Sigmoid colon (tissue), 7 donors: ENCODE data around the gene SLC6A11. TPM values are rescaled to one million over a fixed set of nuclear protein-coding genes. Genes with fewer than 3 reads are reported as not detected.

Experiments
- DNase-seq: peaks from one replicate; pipeline ENCODE4 v3.0.0-alpha.2; 2019
- H3K27ac ChIP-seq, 4 donors: fragments of 200-600 bp; sonication (generic); one replicate each; pipeline ENCODE4 v1.5.1; 2016 to 2019; ENCODE audit warnings: mild to moderate bottlenecking in 1 of 4
- H3K27me3 ChIP-seq, 3 donors: fragments of 200-600 bp; sonication (generic); one replicate each; pipeline ENCODE4 v1.5.1; 2019; ENCODE audit warnings: mild to moderate bottlenecking in 1 of 3
- H3K36me3 ChIP-seq, 4 donors: fragments of 200-600 bp; sonication (generic); one replicate each; pipeline ENCODE4 v1.5.1; 2016 to 2019
- H3K4me1 ChIP-seq, 4 donors: fragments of 200-600 bp; sonication (generic); one replicate each; pipeline ENCODE4 v1.5.1; 2017 to 2019
- H3K4me3 ChIP-seq, 4 donors: fragments of 200-600 bp; sonication (generic); one replicate each; pipeline ENCODE4 v1.5.1; 2017 to 2019; ENCODE audit warnings: mild to moderate bottlenecking in 2 of 4, moderate library complexity in 1 of 4
- H3K9me3 ChIP-seq, 4 donors: fragments of 200-600 bp in 3 of 4; sonication (generic) in 3 of 4; one replicate each; pipeline versions ENCODE4 v1.5.1 to v1.6.1; 2013 to 2019
- EP300 ChIP-seq, 4 donors: sonication (generic); formaldehyde crosslinking; IDR thresholded peaks; one replicate each; pipeline ENCODE4 v1.6.1; 2017; ENCODE audit warnings: antibody characterized with exemption in 4 of 4
- POLR2A ChIP-seq, 2 donors: fragments of 450-650 bp; IDR thresholded peaks; one replicate each; pipeline ENCODE4 v1.6.1; 2016; ENCODE audit warnings: antibody characterized with exemption in 2 of 2, mild to moderate bottlenecking in 2 of 2, moderate library complexity in 2 of 2
- POLR2AphosphoS5 ChIP-seq, 4 donors: sonication (generic); formaldehyde crosslinking; IDR thresholded peaks; one replicate each; pipeline ENCODE4 v1.6.1; 2017; ENCODE audit warnings: antibody characterized with exemption in 4 of 4
- WGBS, 2 donors: extraction: QIAGEN DNeasy Blood & Tissue Kit; methylation state at CpG; one replicate each; pipeline ENCODE4 v1.1.7; 2013; 5-methylcytosine and 5-hydroxymethylcytosine counted together
- intact Hi-C: fragments of 100-400 bp; cut with DNase I; formaldehyde crosslinking; loops from one replicate; pipeline ENCODE4 v1.15.1; 2023
- polyA plus RNA-seq, 3 donors: library from polyadenylated mRNA; stranded (reverse); fragments of 200-250 nt; gene quantifications; one replicate each; pipeline ENCODE4 v1.2.3, GENCODE V29; 2013
- total RNA-seq, 4 donors: library from RNA; depleted of rRNA; stranded (reverse); fragments of >200 nt; gene quantifications; one replicate each; pipeline ENCODE4 v1.1.0, GENCODE V29; 2016
- TF ChIP-seq, protein P1 (sequence below), 4 experiments: fragments of 450-650 bp in 3 of 4; fragments of 200-600 bp in 1 of 4; IDR thresholded peaks; one replicate each; pipeline ENCODE4 v1.5.1; 2016 to 2019; ENCODE audit warnings: antibody characterized with exemption in 4 of 4, mild to moderate bottlenecking in 3 of 4, moderate library complexity in 2 of 4
- donor health status: healthy with polysubstance abuse.
- donor health status: Bipolar disorder and iron deficiency.
- donor health status: healthy.

The SLC6A11 gene
- total and polyA plus RNA-seq, 7 donors = 0.03 to 0.14 TPM; not detected in 5

DNA sequence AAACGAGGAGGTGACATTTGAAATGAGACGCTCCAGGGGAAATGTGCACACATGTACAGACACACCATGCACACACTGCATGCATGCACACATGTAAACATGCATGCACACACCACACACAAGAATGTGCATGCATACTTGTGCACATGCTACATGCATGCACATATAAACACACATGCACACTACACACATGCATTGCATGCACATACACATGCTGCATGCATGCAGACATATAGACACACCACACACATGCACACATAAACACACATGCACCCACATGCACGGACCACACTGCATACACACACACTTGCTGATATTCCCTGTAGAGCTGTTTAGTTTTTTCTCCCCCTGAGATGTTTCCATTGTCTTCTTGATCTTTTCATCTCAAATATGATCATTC is 138.7 kb downstream of the SLC6A11 start:
- H3K27me3 ChIP-seq = no peaks in the 10 kb centered on the region
- H3K36me3 ChIP-seq = no peaks in the 10 kb centered on the region
- no peak overlapping the region for H3K4me3 ChIP-seq
- no peak overlapping the region for H3K27ac ChIP-seq
- 80 to 84% methylated on average over 3 of the region's 3 CpGs for WGBS, 2 donors
- no peak for DNase-seq
- TF ChIP-seq POLR2AphosphoS5 (IDR thresholded peaks at IDR 0.05) (no peak), EP300 (IDR thresholded peaks at IDR 0.05) (no peak), POLR2A (IDR thresholded peaks at IDR 0.05) (no peak)
- TF ChIP-seq, protein P1, sequence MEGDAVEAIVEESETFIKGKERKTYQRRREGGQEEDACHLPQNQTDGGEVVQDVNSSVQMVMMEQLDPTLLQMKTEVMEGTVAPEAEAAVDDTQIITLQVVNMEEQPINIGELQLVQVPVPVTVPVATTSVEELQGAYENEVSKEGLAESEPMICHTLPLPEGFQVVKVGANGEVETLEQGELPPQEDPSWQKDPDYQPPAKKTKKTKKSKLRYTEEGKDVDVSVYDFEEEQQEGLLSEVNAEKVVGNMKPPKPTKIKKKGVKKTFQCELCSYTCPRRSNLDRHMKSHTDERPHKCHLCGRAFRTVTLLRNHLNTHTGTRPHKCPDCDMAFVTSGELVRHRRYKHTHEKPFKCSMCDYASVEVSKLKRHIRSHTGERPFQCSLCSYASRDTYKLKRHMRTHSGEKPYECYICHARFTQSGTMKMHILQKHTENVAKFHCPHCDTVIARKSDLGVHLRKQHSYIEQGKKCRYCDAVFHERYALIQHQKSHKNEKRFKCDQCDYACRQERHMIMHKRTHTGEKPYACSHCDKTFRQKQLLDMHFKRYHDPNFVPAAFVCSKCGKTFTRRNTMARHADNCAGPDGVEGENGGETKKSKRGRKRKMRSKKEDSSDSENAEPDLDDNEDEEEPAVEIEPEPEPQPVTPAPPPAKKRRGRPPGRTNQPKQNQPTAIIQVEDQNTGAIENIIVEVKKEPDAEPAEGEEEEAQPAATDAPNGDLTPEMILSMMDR (IDR thresholded peaks at IDR 0.05) = no peak
- no peaks in the 10 kb centered on the region for H3K9me3 ChIP-seq
- no peaks in the 10 kb centered on the region for H3K4me1 ChIP-seq
- intact Hi-C loops = no loop called here

DNA sequence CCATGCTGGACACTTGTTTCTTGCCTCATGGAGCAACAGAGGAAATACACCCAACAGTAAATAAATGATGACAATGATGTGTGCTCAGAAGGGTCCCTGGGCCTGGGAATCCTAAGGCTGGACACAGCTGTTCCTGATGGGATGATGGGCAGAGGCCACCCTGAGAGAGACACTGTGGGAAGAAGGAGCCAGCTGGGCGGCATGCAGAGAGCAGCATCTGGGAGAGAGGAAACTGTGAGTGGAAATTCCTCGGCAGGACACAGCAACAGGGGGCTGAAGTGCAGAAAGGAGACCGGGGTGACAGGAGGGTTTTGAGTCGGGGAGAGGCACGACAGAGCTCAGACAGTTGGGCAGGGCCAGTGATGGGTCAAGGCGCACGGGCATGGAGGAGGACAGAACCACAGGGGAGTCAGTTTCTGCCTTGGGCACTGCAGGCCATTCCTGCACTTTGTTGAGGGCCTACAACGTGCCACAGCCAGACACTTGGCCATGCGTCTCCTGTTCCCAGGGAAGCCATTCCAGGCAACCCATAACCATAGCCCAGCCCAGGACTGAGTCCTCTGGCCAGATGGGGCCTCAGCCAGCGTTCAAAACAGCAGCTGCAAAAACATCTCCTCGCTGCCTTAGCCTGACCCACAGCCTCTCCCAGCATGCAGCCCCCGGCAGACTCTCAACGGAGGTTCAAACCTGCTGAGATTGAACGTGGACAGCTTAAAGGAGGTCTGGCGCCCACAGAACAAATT is 139.9 kb downstream of the SLC6A11 start:
- TF ChIP-seq EP300 (IDR thresholded peaks at IDR 0.05) (no peak), POLR2AphosphoS5 (IDR thresholded peaks at IDR 0.05) (no peak), POLR2A (IDR thresholded peaks at IDR 0.05) (no peak)
- TF ChIP-seq, protein P1 (IDR thresholded peaks at IDR 0.05) = no peak
- no peak for DNase-seq
- 70 to 81% methylated on average over 15 of the region's 15 CpGs for WGBS, 2 donors
- Histone ChIP-seq H3K27me3 (no peaks in the 10 kb centered on the region), H3K9me3 (no peaks in the 10 kb centered on the region), H3K4me1 (no peaks in the 10 kb centered on the region), H3K4me3 (no peak overlapping the region), H3K27ac (no peak overlapping the region), H3K36me3 (no peaks in the 10 kb centered on the region)
- intact Hi-C loops = no loop called here

DNA sequence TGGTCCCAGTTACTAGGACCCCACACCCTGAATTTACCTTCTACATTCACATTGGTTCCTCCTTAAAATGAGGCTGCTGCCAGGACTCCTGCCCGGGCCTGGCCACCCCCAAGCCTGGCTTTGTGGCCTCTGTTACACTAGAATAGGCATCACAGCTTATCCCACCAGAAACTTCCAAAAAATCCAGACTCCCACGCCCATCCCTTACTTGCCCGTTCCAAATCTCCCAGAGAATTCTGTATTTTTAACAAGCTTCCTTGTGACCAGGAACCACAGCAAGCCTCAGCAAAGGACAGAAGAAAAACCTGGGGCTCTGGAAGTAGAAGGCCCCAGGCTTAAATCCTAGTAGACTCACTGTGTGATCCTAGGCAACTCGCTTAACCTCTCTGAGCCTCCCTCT is 140.5 kb downstream of the SLC6A11 start:
- Histone ChIP-seq H3K4me1 (no peaks in the 10 kb centered on the region), H3K36me3 (no peaks in the 10 kb centered on the region), H3K27ac (no peak overlapping the region), H3K4me3 (no peak overlapping the region), H3K27me3 (no peaks in the 10 kb centered on the region), H3K9me3 (no peaks in the 10 kb centered on the region)
- DNase-seq = no peak
- WGBS, 2 donors = 67 to 71% methylated on average over 4 of the region's 4 CpGs
- TF ChIP-seq, protein P1 (IDR thresholded peaks at IDR 0.05) = no peak
- TF ChIP-seq POLR2A (IDR thresholded peaks at IDR 0.05) (no peak), POLR2AphosphoS5 (IDR thresholded peaks at IDR 0.05) (no peak), EP300 (IDR thresholded peaks at IDR 0.05) (no peak)
- intact Hi-C loops = no loop called here

DNA sequence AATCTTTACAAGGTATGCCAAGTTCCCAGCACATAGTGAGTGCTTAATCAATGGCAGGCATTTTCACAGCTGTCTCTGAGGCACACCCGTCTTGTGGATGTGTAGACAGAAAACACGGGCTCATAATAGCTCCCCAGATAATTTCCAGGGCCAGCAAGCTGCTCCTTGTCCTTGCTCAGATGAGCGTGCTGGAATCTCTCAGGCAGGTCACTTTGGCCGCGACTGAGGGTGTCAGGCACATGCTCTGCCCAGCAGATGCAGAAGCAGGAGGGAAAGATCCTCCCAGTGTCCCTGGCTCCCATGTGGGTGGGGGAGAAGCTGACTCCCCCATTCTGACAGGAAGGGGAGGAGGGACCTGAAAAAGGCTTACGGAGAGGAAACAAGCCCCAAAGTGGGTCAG is 141.0 kb downstream of the SLC6A11 start:
- TF ChIP-seq EP300 (IDR thresholded peaks at IDR 0.05) = no peak
- no peak for TF ChIP-seq POLR2AphosphoS5 (IDR thresholded peaks at IDR 0.05)
- TF ChIP-seq POLR2A (IDR thresholded peaks at IDR 0.05) = no peak
- TF ChIP-seq, protein P1 (IDR thresholded peaks at IDR 0.05) = no peak
- H3K4me1 ChIP-seq = no peaks in the 10 kb centered on the region
- intact Hi-C loops = no loop called here
- no peaks in the 10 kb centered on the region for H3K27me3 ChIP-seq
- H3K9me3 ChIP-seq = no peaks in the 10 kb centered on the region
- H3K4me3 ChIP-seq = no peak overlapping the region
- H3K36me3 ChIP-seq = no peaks in the 10 kb centered on the region
- H3K27ac ChIP-seq = no peak overlapping the region
- WGBS, 2 donors = 60 to 71% methylated on average over 6 of the region's 6 CpGs
- DNase-seq = no peak
